ENCODE measurements around the gene ITGAD. TPM values are rescaled to one million over a fixed set of nuclear protein-coding genes. Genes with fewer than 3 reads are reported as not detected.
A peak's percentile ranks its signal among the peaks of the same experiment; 100 is the strongest.

The ITGAD gene
- total and polyA plus RNA-seq, 2 of the 13 experiments (the other 11 are each of a cell fraction or from before 2014, with no cell fraction given) = not detected

- peak; percentile 53; the same call in 1 of the 2 replicates for TF ChIP-seq SMC3 (IDR thresholded peaks at IDR 0.05; ENCODE audit: low read length)
- no peak for TF ChIP-seq ZNF446 (CRISPR knock-in tag; IDR thresholded peaks at IDR 0.05)
- no peak for TF ChIP-seq ZNF20 (CRISPR knock-in tag; IDR thresholded peaks at IDR 0.05)
- no peak for TF ChIP-seq AKNA (CRISPR knock-in tag; IDR thresholded peaks at IDR 0.05; ENCODE audit: borderline replicate concordance)
- no peak for TF ChIP-seq ELF3 (CRISPR knock-in tag; IDR thresholded peaks at IDR 0.05)
- no peak for TF ChIP-seq RFXANK (CRISPR knock-in tag; IDR thresholded peaks at IDR 0.05)
- no peak for TF ChIP-seq CENPX (CRISPR knock-in tag; IDR thresholded peaks at IDR 0.05)
- TF ChIP-seq ZXDC (CRISPR knock-in tag; IDR thresholded peaks at IDR 0.05) = no peak
- TF ChIP-seq ZGPAT (CRISPR knock-in tag; IDR thresholded peaks at IDR 0.05) = 0 out of 2 replicates have a peak, but pooled peaks have one; percentile 24
These were observed 10.5 kb upstream of the ITGAD start (continued) for GRCh38 chr16:31382485-31383161.

Data from HepG2 (cell line).